Right atrium auricular region (tissue), 2 donors: Measurements from ENCODE around the gene LRRC45. TPM values are rescaled to one million over a fixed set of nuclear protein-coding genes. Genes with fewer than 3 reads are reported as not detected.

ENCODE experiments used
- DNase-seq: peaks from one replicate; pipeline ENCODE4 v3.0.0-alpha.2; 2019; ENCODE audit warnings: low spot score
- H3K27ac ChIP-seq, 2 donors: fragments of 200-600 bp; sonication (generic); 1 replicate in 1 of 2; 2 replicates in 1 of 2; pipeline ENCODE4 v1.5.1; 2016 to 2019
- H3K27me3 ChIP-seq, 2 donors: fragments of 200-600 bp; sonication (generic); one replicate each; pipeline versions ENCODE4 v1.5.1 to v1.6.0; 2017 to 2019
- H3K36me3 ChIP-seq: fragments of 200-600 bp; sonication (generic); one replicate; pipeline ENCODE4 v1.5.1; 2016
- H3K4me1 ChIP-seq, 2 donors: fragments of 200-600 bp; sonication (generic); one replicate each; pipeline versions ENCODE4 v1.5.1 to v1.6.0; 2017 to 2019
- H3K4me3 ChIP-seq, 2 donors: fragments of 200-600 bp; sonication (generic); 1 replicate in 1 of 2; 2 replicates in 1 of 2; pipeline ENCODE4 v1.5.1; 2017 to 2019; ENCODE audit warnings: mild to moderate bottlenecking in 1 of 2, moderate library complexity in 1 of 2
- H3K9me3 ChIP-seq, 2 donors: fragments of 200-600 bp; sonication (generic); one replicate each; pipeline ENCODE4 v1.5.1; 2019
- CTCF ChIP-seq, 2 donors: fragments of 200-600 bp; sonication (generic); IDR thresholded peaks; one replicate each; pipeline ENCODE4 v1.5.1; 2019; ENCODE audit warnings: antibody characterized with exemption in 2 of 2
- total RNA-seq, 2 donors: library from RNA; depleted of rRNA; stranded (reverse); fragments of >200 nt; gene quantifications; one replicate each; pipeline ENCODE4 v1.1.0, GENCODE V29; 2016

LRRC45 gene
- total RNA-seq, 2 donors from 2014 or later = 4.7 to 4.9 TPM

DNA sequence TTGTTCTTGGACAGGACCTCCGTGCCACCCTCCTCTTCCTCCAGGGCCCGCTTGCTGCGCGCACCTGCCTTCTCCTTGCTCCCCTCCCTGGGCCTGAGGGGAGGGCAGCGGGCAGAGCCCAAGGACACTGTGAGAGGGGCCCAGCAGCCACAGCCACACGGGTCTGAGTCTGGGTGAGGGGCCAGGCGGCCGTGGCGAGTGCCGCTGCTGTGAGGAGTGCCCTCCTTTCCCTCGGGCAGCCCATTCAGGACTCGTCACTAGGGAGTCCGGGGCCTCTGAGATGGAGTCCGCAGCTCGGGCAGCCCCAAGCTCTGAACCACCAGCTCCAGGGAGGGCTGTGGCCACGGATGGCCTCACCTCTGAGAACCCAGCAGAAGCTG lies 36.9 kb downstream of the LRRC45 start:
- no peak for TF ChIP-seq CTCF (IDR thresholded peaks at IDR 0.05)
- Histone ChIP-seq H3K4me1 (peaks cover 0 to 19% of the 10 kb centered on the region in 2 donors), H3K27me3 (no peaks in the 10 kb centered on the region), H3K4me3 (no peak overlapping the region), H3K36me3 (peaks cover 57% of the 10 kb centered on the region), H3K27ac (no peak overlapping the region), H3K9me3 (no peaks in the 10 kb centered on the region)
- no peak for DNase-seq

DNA sequence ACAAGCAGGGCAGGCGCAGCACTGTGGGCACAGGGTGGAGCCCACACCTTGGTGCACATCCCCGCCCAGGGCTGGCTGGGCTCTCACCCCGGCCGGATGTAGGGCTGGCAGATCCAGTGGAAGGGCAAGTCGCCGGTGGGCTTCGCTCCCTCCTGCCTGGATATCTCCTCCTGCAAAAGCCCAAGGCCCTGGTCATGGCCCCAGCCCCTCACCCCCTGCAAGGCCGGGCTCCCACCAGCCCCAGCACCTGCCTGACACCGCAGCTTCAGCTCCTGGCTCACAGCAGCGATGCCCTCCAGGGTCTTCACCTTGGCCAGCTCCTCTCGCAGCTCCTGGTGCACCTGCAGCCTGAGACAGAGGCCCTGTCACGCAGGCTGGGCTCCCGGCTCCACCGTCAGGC lies 37.5 kb downstream of the LRRC45 start:
- no peaks in the 10 kb centered on the region for H3K27me3 ChIP-seq
- no peak for DNase-seq

GRCh38 chr17:82061047-82061925 lies 38.2 kb downstream of the LRRC45 start:
- H3K36me3 ChIP-seq = peaks cover 44% of the 10 kb centered on the region
- TF ChIP-seq CTCF (IDR thresholded peaks at IDR 0.05) = no peak
- no peak for DNase-seq
- no peak overlapping the region for H3K4me3 ChIP-seq
- peaks cover 0 to 28% of the 10 kb centered on the region in 2 donors for H3K4me1 ChIP-seq
- H3K9me3 ChIP-seq = no peaks in the 10 kb centered on the region
- no peak overlapping the region for H3K27ac ChIP-seq
- no peaks in the 10 kb centered on the region for H3K27me3 ChIP-seq

More for the DNA sequence above, 37.5 kb downstream of the LRRC45 start:
- Histone ChIP-seq H3K36me3 (peaks cover 51% of the 10 kb centered on the region), H3K27ac (no peak overlapping the region), H3K4me1 (peaks cover 0 to 22% of the 10 kb centered on the region in 2 donors), H3K9me3 (no peaks in the 10 kb centered on the region), H3K4me3 (no peak overlapping the region)
- TF ChIP-seq CTCF (IDR thresholded peaks at IDR 0.05) = no peak

- Histone ChIP-seq H3K36me3 (peaks cover 34% of the 10 kb centered on the region), H3K4me1 (peaks cover 0 to 31% of the 10 kb centered on the region in 2 donors), H3K9me3 (no peaks in the 10 kb centered on the region), H3K4me3 (no peak overlapping the region), H3K27me3 (no peaks in the 10 kb centered on the region), H3K27ac (no peak overlapping the region)
- TF ChIP-seq CTCF (IDR thresholded peaks at IDR 0.05) = no peak
- no peak for DNase-seq
Measured at GRCh38 chr17:82062076-82062983, 39.2 kb downstream of the LRRC45 start.

- H3K27ac ChIP-seq = no peak overlapping the region
- peaks cover 27% of the 10 kb centered on the region for H3K36me3 ChIP-seq
- no peak overlapping the region for H3K4me3 ChIP-seq
- no peak for TF ChIP-seq CTCF (IDR thresholded peaks at IDR 0.05)
- no peaks in the 10 kb centered on the region for H3K27me3 ChIP-seq
- DNase-seq = no peak
- H3K9me3 ChIP-seq = no peaks in the 10 kb centered on the region
- peaks cover 0 to 31% of the 10 kb centered on the region in 2 donors for H3K4me1 ChIP-seq
Measured at GRCh38 chr17:82062984-82063368, 39.9 kb downstream of the LRRC45 start.
